Measurements from ENCODE around the gene ODAPH. TPM values are rescaled to one million over a fixed set of nuclear protein-coding genes. Genes with fewer than 3 reads are reported as not detected.
"Not testable (repeated sequence)": the region's sequence is repeated elsewhere in the genome, so short reads cannot be mapped to it uniquely, and the experiment has no call there.

Gene ODAPH
- total RNA-seq, 3 donors from 2014 or later (not counting 1 experiment from before 2014, with no cell fraction given), result not detected

GRCh38 chr4:75527482-75527881 is 28.4 kb upstream of the ODAPH start:
- Histone ChIP-seq H3K4me3 (ENCODE audit: low read length) (no peak overlapping the region), H3K9me3 (ENCODE audit: control insufficient read depth, insufficient read depth, low read length) (no peaks in the 10 kb centered on the region), H3K27me3 (ENCODE audit: control insufficient read depth, insufficient read depth, low read length) (no peaks in the 10 kb centered on the region), H3K27ac (ENCODE audit: low read length) (no peak overlapping the region), H3K4me1 (ENCODE audit: control insufficient read depth, insufficient read depth, low read length) (no peaks in the 10 kb centered on the region), H3K36me3 (ENCODE audit: control insufficient read depth, insufficient read depth, low read length) (peaks cover 68% of the 10 kb centered on the region)
- ATAC-seq (no peak), DNase-seq (no peak)
- peaks cover 38% of the 10 kb centered on the region for H3K36me3 Mint-ChIP-seq
- H3K4me3 Mint-ChIP-seq, result no peak overlapping the region
- intact Hi-C loops (cut with micrococcal nuclease), result no loop called here
- H3K27me3 Mint-ChIP-seq (ENCODE audit: low read depth in 2 of 2), result no peaks in the 10 kb centered on the region
- TF ChIP-seq CTCF (IDR thresholded peaks at IDR 0.05), result no peak
- H3K9me3 Mint-ChIP-seq, result peaks cover 3% of the 10 kb centered on the region in 2 donors
- H3K27ac Mint-ChIP-seq, result no peak overlapping the region
- H3K4me1 Mint-ChIP-seq, result peaks cover 4 to 13% of the 10 kb centered on the region in 2 donors

- TF ChIP-seq CTCF (IDR thresholded peaks at IDR 0.05), result no peak
- peaks cover 32% of the 10 kb centered on the region for H3K36me3 Mint-ChIP-seq
- H3K36me3 ChIP-seq (ENCODE audit: control insufficient read depth, insufficient read depth, low read length), result peaks cover 47% of the 10 kb centered on the region
Observed at GRCh38 chr4:75530556-75531322, 25.1 kb upstream of the ODAPH start.

GRCh38 chr4:75531536-75532143 is 24.2 kb upstream of the ODAPH start:
- H3K36me3 ChIP-seq (ENCODE audit: control insufficient read depth, insufficient read depth, low read length), result peaks cover 41% of the 10 kb centered on the region
- H3K36me3 Mint-ChIP-seq, result peaks cover 24% of the 10 kb centered on the region
- H3K27me3 Mint-ChIP-seq (ENCODE audit: low read depth in 2 of 2), result not testable (repeated sequence)

More at GRCh38 chr4:75530556-75531322, 25.1 kb upstream of the ODAPH start:
- intact Hi-C loops (cut with micrococcal nuclease), result no loop called here
- Histone ChIP-seq H3K27me3 (ENCODE audit: control insufficient read depth, insufficient read depth, low read length) (no peaks in the 10 kb centered on the region), H3K27ac (ENCODE audit: low read length) (no peak overlapping the region), H3K4me1 (ENCODE audit: control insufficient read depth, insufficient read depth, low read length) (no peaks in the 10 kb centered on the region), H3K4me3 (ENCODE audit: low read length) (no peak overlapping the region), H3K9me3 (ENCODE audit: control insufficient read depth, insufficient read depth, low read length) (no peaks in the 10 kb centered on the region)
- no peak for DNase-seq
- peaks cover 4% of the 10 kb centered on the region in 2 donors for H3K4me1 Mint-ChIP-seq
- peaks cover 3% of the 10 kb centered on the region in 2 donors for H3K9me3 Mint-ChIP-seq
- H3K4me3 Mint-ChIP-seq, result no peak overlapping the region
- no peaks in the 10 kb centered on the region for H3K27me3 Mint-ChIP-seq (ENCODE audit: low read depth in 2 of 2)
- WGBS (ENCODE audit: insufficient coverage), result 98% methylated on average over 2 of the region's 2 CpGs
- H3K27ac Mint-ChIP-seq, result no peak overlapping the region
- no peak for ATAC-seq

GRCh38 chr4:75533339-75533887 is 22.5 kb upstream of the ODAPH start:
- peaks cover 17% of the 10 kb centered on the region for H3K36me3 Mint-ChIP-seq
- intact Hi-C loops (cut with micrococcal nuclease); H3K9me3 Mint-ChIP-seq; H3K9me3 ChIP-seq (ENCODE audit: control insufficient read depth, insufficient read depth, low read length); H3K27me3 ChIP-seq (ENCODE audit: control insufficient read depth, insufficient read depth, low read length); H3K27me3 Mint-ChIP-seq (ENCODE audit: low read depth in 2 of 2); H3K27ac Mint-ChIP-seq; H3K4me1 ChIP-seq (ENCODE audit: control insufficient read depth, insufficient read depth, low read length); H3K27ac ChIP-seq (ENCODE audit: low read length); DNase-seq; ATAC-seq; H3K4me3 ChIP-seq (ENCODE audit: low read length); H3K4me3 Mint-ChIP-seq; H3K4me1 Mint-ChIP-seq: not testable (repeated sequence)
- peaks cover 24% of the 10 kb centered on the region for H3K36me3 ChIP-seq (ENCODE audit: control insufficient read depth, insufficient read depth, low read length)
- 96% methylated on average over 4 of the region's 4 CpGs for WGBS (ENCODE audit: insufficient coverage)

More at GRCh38 chr4:75531536-75532143, 24.2 kb upstream of the ODAPH start:
- H3K9me3 Mint-ChIP-seq; H3K27me3 ChIP-seq (ENCODE audit: control insufficient read depth, insufficient read depth, low read length); H3K4me3 ChIP-seq (ENCODE audit: low read length); DNase-seq; H3K4me3 Mint-ChIP-seq; H3K9me3 ChIP-seq (ENCODE audit: control insufficient read depth, insufficient read depth, low read length); H3K4me1 ChIP-seq (ENCODE audit: control insufficient read depth, insufficient read depth, low read length); H3K27ac Mint-ChIP-seq; ATAC-seq; intact Hi-C loops (cut with micrococcal nuclease); H3K4me1 Mint-ChIP-seq; H3K27ac ChIP-seq (ENCODE audit: low read length): not testable (repeated sequence)
- 97% methylated on average over 6 of the region's 7 CpGs for WGBS (ENCODE audit: insufficient coverage)

- H3K27ac ChIP-seq (ENCODE audit: low read length); DNase-seq; H3K9me3 Mint-ChIP-seq; H3K27me3 ChIP-seq (ENCODE audit: control insufficient read depth, insufficient read depth, low read length); H3K27me3 Mint-ChIP-seq (ENCODE audit: low read depth in 2 of 2); H3K4me3 Mint-ChIP-seq; ATAC-seq; H3K4me3 ChIP-seq (ENCODE audit: low read length); intact Hi-C loops (cut with micrococcal nuclease); H3K9me3 ChIP-seq (ENCODE audit: control insufficient read depth, insufficient read depth, low read length); H3K4me1 ChIP-seq (ENCODE audit: control insufficient read depth, insufficient read depth, low read length); H3K27ac Mint-ChIP-seq; H3K4me1 Mint-ChIP-seq: not testable (repeated sequence)
- peaks cover 23% of the 10 kb centered on the region for H3K36me3 ChIP-seq (ENCODE audit: control insufficient read depth, insufficient read depth, low read length)
- H3K36me3 Mint-ChIP-seq, result peaks cover 17% of the 10 kb centered on the region
Observed at GRCh38 chr4:75533926-75534325, 21.9 kb upstream of the ODAPH start.

- H3K4me3 ChIP-seq (ENCODE audit: low read length); H3K4me3 Mint-ChIP-seq; H3K9me3 Mint-ChIP-seq; H3K27me3 Mint-ChIP-seq (ENCODE audit: low read depth in 2 of 2); H3K36me3 Mint-ChIP-seq; H3K4me1 ChIP-seq (ENCODE audit: control insufficient read depth, insufficient read depth, low read length); H3K27me3 ChIP-seq (ENCODE audit: control insufficient read depth, insufficient read depth, low read length); ATAC-seq; H3K4me1 Mint-ChIP-seq; DNase-seq; intact Hi-C loops (cut with micrococcal nuclease); H3K9me3 ChIP-seq (ENCODE audit: control insufficient read depth, insufficient read depth, low read length); H3K27ac ChIP-seq (ENCODE audit: low read length); H3K27ac Mint-ChIP-seq; H3K36me3 ChIP-seq (ENCODE audit: control insufficient read depth, insufficient read depth, low read length): not testable (repeated sequence)
- WGBS (ENCODE audit: insufficient coverage), result 99% methylated on average over 4 of the region's 6 CpGs
Observed at GRCh38 chr4:75537308-75537707, 18.6 kb upstream of the ODAPH start.

Data from natural killer cell (primary cell).